ENCODE measurements around the gene TSLP.

GRCh38 chr5:111058064-111058463 lies 13.4 kb upstream of the TSLP start:
- no peak for TF ChIP-seq ZBTB40 (IDR thresholded peaks at IDR 0.05)
- TF ChIP-seq ZBTB40 (CRISPR knock-in tag; IDR thresholded peaks at IDR 0.05) = no peak
- TF ChIP-seq THRA (IDR thresholded peaks at IDR 0.05) = no peak
- TF ChIP-seq CTCF (IDR thresholded peaks at IDR 0.05 in 2 of 3, conservative IDR thresholded peaks at IDR 0.05 in 1 of 3; ENCODE audit: insufficient read depth in 2 of 3, low read depth in 1 of 3, low read length in 3 of 3) = no peak
- TF ChIP-seq HSF4 (CRISPR knock-in tag; IDR thresholded peaks at IDR 0.05; ENCODE audit: borderline replicate concordance) = no peak
- no peak for TF ChIP-seq NFYB (IDR thresholded peaks at IDR 0.05; ENCODE audit: extremely low read depth, insufficient read length)
- no peak for TF ChIP-seq PRDM10 (IDR thresholded peaks at IDR 0.05; ENCODE audit: partially characterized antibody)
- TF ChIP-seq PRPF4 (IDR thresholded peaks at IDR 0.05; ENCODE audit: insufficient read depth, low read depth, low read length, poor library complexity, severe bottlenecking) = no peak
- no peak for TF ChIP-seq CBX2 (IDR thresholded peaks at IDR 0.05; ENCODE audit: insufficient read depth, low read length, poor library complexity, severe bottlenecking)
- no peak for TF ChIP-seq HCFC1 (IDR thresholded peaks at IDR 0.05; ENCODE audit: low read depth, low read length)
- no peak for TF ChIP-seq SMARCA5 (IDR thresholded peaks at IDR 0.05)
- TF ChIP-seq MAFF (IDR thresholded peaks at IDR 0.05; ENCODE audit: low read length) = no peak
- no peak for TF ChIP-seq ZC3H11A (IDR thresholded peaks at IDR 0.05; ENCODE audit: low read depth, low read length)
